TTC549 (cell line): ENCODE measurements around the gene TMEM151B.

Experiments used
- FAIRE-seq: peaks from 2 replicates; lab custom pipeline; 2012; peaks lifted over from hg19 to GRCh38; lab: Jason Lieb, UNC

TMEM151B gene

GRCh38 chr6:44232676-44233566 is 37.3 kb upstream of the TMEM151B start:
- FAIRE-seq: no peak

GRCh38 chr6:44233567-44234100 is 36.6 kb upstream of the TMEM151B start:
- FAIRE-seq: no peak

GRCh38 chr6:44234101-44235025 is 35.9 kb upstream of the TMEM151B start:
- FAIRE-seq: no peak

- no peak for FAIRE-seq
Observed at GRCh38 chr6:44235269-44235668, 35.0 kb upstream of the TMEM151B start.

- no peak for FAIRE-seq
Observed at GRCh38 chr6:44235891-44236516, 34.2 kb upstream of the TMEM151B start.

GRCh38 chr6:44237021-44237812 is 33.0 kb upstream of the TMEM151B start:
- no peak for FAIRE-seq

- FAIRE-seq: no peak
Observed at GRCh38 chr6:44237813-44238433, 32.3 kb upstream of the TMEM151B start.

GRCh38 chr6:44238687-44239350 is 31.4 kb upstream of the TMEM151B start:
- FAIRE-seq: no peak

GRCh38 chr6:44243345-44243744 is 26.9 kb upstream of the TMEM151B start:
- no peak for FAIRE-seq

- no peak for FAIRE-seq
Observed at GRCh38 chr6:44245391-44245911, 24.8 kb upstream of the TMEM151B start.

GRCh38 chr6:44245912-44246662 is 24.2 kb upstream of the TMEM151B start:
- no peak for FAIRE-seq

GRCh38 chr6:44246663-44247337 is 23.4 kb upstream of the TMEM151B start, which contains the start of gene HSP90AB1:
HSP90AB1 (plus strand) TSS chr6:44247101; CDS start chr6:44248630, 1,529 bp downstream.
- no peak for FAIRE-seq

- FAIRE-seq: no peak
Observed at GRCh38 chr6:44247338-44248302, 22.6 kb upstream of the TMEM151B start.

GRCh38 chr6:44248579-44248978 is 21.7 kb upstream of the TMEM151B start:
- no peak for FAIRE-seq

- FAIRE-seq: no peak
Observed at GRCh38 chr6:44249082-44249748, 21.0 kb upstream of the TMEM151B start.

- no peak for FAIRE-seq
Observed at GRCh38 chr6:44250067-44250717, 20.1 kb upstream of the TMEM151B start.
